ENCODE measurements around the gene TUBGCP6.

The TUBGCP6 gene

GRCh38 chr22:50217543-50218152 is 27.2 kb downstream of the TUBGCP6 start:
- Histone ChIP-seq H3K27me3 (ENCODE audit: control insufficient read depth, insufficient read depth, low read length) (no peaks in the 10 kb centered on the region), H3K4me2 (ENCODE audit: low read length) (no peak overlapping the region), H3K4me1 (no peaks in the 10 kb centered on the region), H3K4me3 (ENCODE audit: low read depth, low read length) (no peak overlapping the region), H3K79me2 (no peaks in the 10 kb centered on the region), H3K36me3 (ENCODE audit: control insufficient read depth, insufficient read depth, low read length) (no peaks in the 10 kb centered on the region), H3K9me3 (ENCODE audit: control insufficient read depth, low read length) (no peaks in the 10 kb centered on the region), H3K27ac (no peak overlapping the region), H3K9ac (no peak overlapping the region), H2AFZ (no peak overlapping the region)
- TF ChIP-seq CTCF (IDR thresholded peaks at IDR 0.05): no peak

GRCh38 chr22:50216684-50217520 is 27.9 kb downstream of the TUBGCP6 start:
- no peaks in the 10 kb centered on the region for H3K79me2 ChIP-seq
- no peak for TF ChIP-seq CTCF (IDR thresholded peaks at IDR 0.05)
- no peaks in the 10 kb centered on the region for H3K36me3 ChIP-seq (ENCODE audit: control insufficient read depth, insufficient read depth, low read length)
- H3K4me3 ChIP-seq (ENCODE audit: low read depth, low read length): no peak overlapping the region
- H3K27me3 ChIP-seq (ENCODE audit: control insufficient read depth, insufficient read depth, low read length): no peaks in the 10 kb centered on the region
- H2AFZ ChIP-seq: no peak overlapping the region
- no peak overlapping the region for H3K4me2 ChIP-seq (ENCODE audit: low read length)
- no peak overlapping the region for H3K27ac ChIP-seq
- H3K9me3 ChIP-seq (ENCODE audit: control insufficient read depth, low read length): no peaks in the 10 kb centered on the region
- no peak overlapping the region for H3K9ac ChIP-seq
- H3K4me1 ChIP-seq: no peaks in the 10 kb centered on the region

- Histone ChIP-seq H3K4me2 (ENCODE audit: low read length) (no peak overlapping the region), H3K36me3 (ENCODE audit: control insufficient read depth, insufficient read depth, low read length) (no peaks in the 10 kb centered on the region), H3K4me3 (ENCODE audit: low read depth, low read length) (no peak overlapping the region), H3K9ac (no peak overlapping the region), H3K9me3 (ENCODE audit: control insufficient read depth, low read length) (no peaks in the 10 kb centered on the region), H3K27me3 (ENCODE audit: control insufficient read depth, insufficient read depth, low read length) (no peaks in the 10 kb centered on the region), H2AFZ (no peak overlapping the region), H3K79me2 (peaks cover under 1% of the 10 kb centered on the region), H3K4me1 (no peaks in the 10 kb centered on the region), H3K27ac (no peak overlapping the region)
- no peak for TF ChIP-seq CTCF (IDR thresholded peaks at IDR 0.05)
Measured at GRCh38 chr22:50216055-50216683, 28.7 kb downstream of the TUBGCP6 start.

- Histone ChIP-seq H3K4me1 (no peaks in the 10 kb centered on the region), H3K9ac (no peak overlapping the region), H3K27ac (no peak overlapping the region), H3K27me3 (ENCODE audit: control insufficient read depth, insufficient read depth, low read length) (no peaks in the 10 kb centered on the region), H2AFZ (no peak overlapping the region), H3K9me3 (ENCODE audit: control insufficient read depth, low read length) (no peaks in the 10 kb centered on the region), H3K36me3 (ENCODE audit: control insufficient read depth, insufficient read depth, low read length) (no peaks in the 10 kb centered on the region), H3K4me2 (ENCODE audit: low read length) (no peak overlapping the region), H3K4me3 (ENCODE audit: low read depth, low read length) (no peak overlapping the region), H3K79me2 (peaks cover 2% of the 10 kb centered on the region)
- no peak for TF ChIP-seq CTCF (IDR thresholded peaks at IDR 0.05)
Measured at GRCh38 chr22:50215297-50216054, 29.3 kb downstream of the TUBGCP6 start.

Measured in parathyroid adenoma (tissue), 2 donors.